ENCODE results near the gene XYLT1.
A peak's percentile ranks its signal among the peaks of the same experiment; 100 is the strongest.

Gene XYLT1

DNA sequence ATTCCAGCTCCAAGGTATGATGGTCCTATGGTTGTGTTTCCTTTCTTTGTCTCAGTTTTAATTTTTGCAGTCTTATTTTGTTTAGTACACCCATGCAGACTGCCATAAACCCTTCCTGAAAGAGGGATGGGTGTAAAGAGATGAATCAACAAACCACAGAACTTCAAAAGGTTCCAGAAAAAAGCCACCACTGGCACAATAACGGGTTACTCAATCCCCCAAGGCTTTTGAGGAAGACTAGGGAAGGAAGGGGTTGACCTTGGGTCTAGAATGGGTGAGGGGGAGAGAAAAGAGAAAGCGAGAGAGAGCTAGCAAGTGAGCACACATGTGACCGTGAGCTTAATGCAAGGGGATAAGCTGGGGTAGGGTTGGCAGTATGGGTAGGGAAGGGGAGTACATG is 168.1 kb downstream of the XYLT1 start:
- Histone ChIP-seq H3K36me3 (ENCODE audit: insufficient read depth, low read length) (peaks cover 38% of the 10 kb centered on the region; the same call in 1 of the 2 replicates), H3F3A (ENCODE audit: low read depth) (no peaks in the 10 kb centered on the region), H4K20me1 (ENCODE audit: insufficient read depth, low read length, poor library complexity, severe bottlenecking) (peaks cover 82% of the 10 kb centered on the region), H3K9me3 (ENCODE audit: insufficient read depth, low read depth, low read length) (no peaks in the 10 kb centered on the region), H3K4me2 (ENCODE audit: low read depth, low read length, poor library complexity, severe bottlenecking) (peak overlapping the region; percentile 49), H3K4me1 (ENCODE audit: insufficient read depth, low read length, poor library complexity, severe bottlenecking) (peaks cover 26% of the 10 kb centered on the region), H3K9ac (ENCODE audit: low read depth, low read length, poor library complexity, severe bottlenecking) (no peak overlapping the region), H3K27me3 (ENCODE audit: insufficient read depth, low read length, poor library complexity, severe bottlenecking) (no peaks in the 10 kb centered on the region), H3K79me2 (ENCODE audit: insufficient read depth, low read length) (peaks cover 94% of the 10 kb centered on the region), H2AFZ (ENCODE audit: low read length) (no peak overlapping the region), H3K9me2 (replicated peaks; ENCODE audit: low read depth, low read length) (no peaks in the 10 kb centered on the region), H3K4me3 (ENCODE audit: low read length, poor library complexity, severe bottlenecking) (peak overlapping the region; percentile 31)
- no peak for TF ChIP-seq EZH2phosphoT487 (IDR thresholded peaks at IDR 0.05; ENCODE audit: borderline replicate concordance)
- TF ChIP-seq, protein P1, sequence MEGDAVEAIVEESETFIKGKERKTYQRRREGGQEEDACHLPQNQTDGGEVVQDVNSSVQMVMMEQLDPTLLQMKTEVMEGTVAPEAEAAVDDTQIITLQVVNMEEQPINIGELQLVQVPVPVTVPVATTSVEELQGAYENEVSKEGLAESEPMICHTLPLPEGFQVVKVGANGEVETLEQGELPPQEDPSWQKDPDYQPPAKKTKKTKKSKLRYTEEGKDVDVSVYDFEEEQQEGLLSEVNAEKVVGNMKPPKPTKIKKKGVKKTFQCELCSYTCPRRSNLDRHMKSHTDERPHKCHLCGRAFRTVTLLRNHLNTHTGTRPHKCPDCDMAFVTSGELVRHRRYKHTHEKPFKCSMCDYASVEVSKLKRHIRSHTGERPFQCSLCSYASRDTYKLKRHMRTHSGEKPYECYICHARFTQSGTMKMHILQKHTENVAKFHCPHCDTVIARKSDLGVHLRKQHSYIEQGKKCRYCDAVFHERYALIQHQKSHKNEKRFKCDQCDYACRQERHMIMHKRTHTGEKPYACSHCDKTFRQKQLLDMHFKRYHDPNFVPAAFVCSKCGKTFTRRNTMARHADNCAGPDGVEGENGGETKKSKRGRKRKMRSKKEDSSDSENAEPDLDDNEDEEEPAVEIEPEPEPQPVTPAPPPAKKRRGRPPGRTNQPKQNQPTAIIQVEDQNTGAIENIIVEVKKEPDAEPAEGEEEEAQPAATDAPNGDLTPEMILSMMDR (conservative IDR thresholded peaks at IDR 0.05; ENCODE audit: low read length): no peak

DNA sequence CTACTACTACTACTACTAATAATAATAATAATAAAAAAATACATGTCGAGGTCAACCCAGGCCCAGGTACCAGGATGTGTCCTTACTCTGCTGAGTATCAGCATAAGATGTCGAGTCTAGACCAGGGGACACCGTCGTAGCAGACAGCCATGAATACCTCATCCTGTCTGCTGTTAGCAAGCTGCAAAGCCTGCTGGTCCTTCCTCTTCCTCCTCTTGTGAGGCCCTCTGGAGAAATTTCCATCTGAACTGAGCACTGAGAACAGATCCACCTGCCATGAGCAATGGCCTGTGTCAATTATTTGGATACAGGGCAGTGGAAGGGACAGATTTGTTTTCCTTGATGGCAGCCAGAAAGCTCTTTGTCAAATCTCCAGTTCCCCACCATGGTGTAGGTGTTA is 168.5 kb downstream of the XYLT1 start:
- Histone ChIP-seq H3K4me1 (ENCODE audit: insufficient read depth, low read length, poor library complexity, severe bottlenecking) (peaks cover 26% of the 10 kb centered on the region), H3F3A (ENCODE audit: low read depth) (no peaks in the 10 kb centered on the region), H3K4me3 (ENCODE audit: low read length, poor library complexity, severe bottlenecking) (peak overlapping the region; percentile 31), H4K20me1 (ENCODE audit: insufficient read depth, low read length, poor library complexity, severe bottlenecking) (peaks cover 80% of the 10 kb centered on the region), H2AFZ (ENCODE audit: low read length) (no peak overlapping the region), H3K9me2 (replicated peaks; ENCODE audit: low read depth, low read length) (no peaks in the 10 kb centered on the region), H3K4me2 (ENCODE audit: low read depth, low read length, poor library complexity, severe bottlenecking) (peak overlapping the region; percentile 49), H3K79me2 (ENCODE audit: insufficient read depth, low read length) (peaks cover 94% of the 10 kb centered on the region), H3K9me3 (ENCODE audit: insufficient read depth, low read depth, low read length) (no peaks in the 10 kb centered on the region), H3K9ac (ENCODE audit: low read depth, low read length, poor library complexity, severe bottlenecking) (no peak overlapping the region), H3K36me3 (ENCODE audit: insufficient read depth, low read length) (peaks cover 39% of the 10 kb centered on the region; the same call in 1 of the 2 replicates), H3K27me3 (ENCODE audit: insufficient read depth, low read length, poor library complexity, severe bottlenecking) (no peaks in the 10 kb centered on the region)
- TF ChIP-seq EZH2phosphoT487 (IDR thresholded peaks at IDR 0.05; ENCODE audit: borderline replicate concordance): no peak
- TF ChIP-seq, protein P1 (conservative IDR thresholded peaks at IDR 0.05; ENCODE audit: low read length): no peak

DNA sequence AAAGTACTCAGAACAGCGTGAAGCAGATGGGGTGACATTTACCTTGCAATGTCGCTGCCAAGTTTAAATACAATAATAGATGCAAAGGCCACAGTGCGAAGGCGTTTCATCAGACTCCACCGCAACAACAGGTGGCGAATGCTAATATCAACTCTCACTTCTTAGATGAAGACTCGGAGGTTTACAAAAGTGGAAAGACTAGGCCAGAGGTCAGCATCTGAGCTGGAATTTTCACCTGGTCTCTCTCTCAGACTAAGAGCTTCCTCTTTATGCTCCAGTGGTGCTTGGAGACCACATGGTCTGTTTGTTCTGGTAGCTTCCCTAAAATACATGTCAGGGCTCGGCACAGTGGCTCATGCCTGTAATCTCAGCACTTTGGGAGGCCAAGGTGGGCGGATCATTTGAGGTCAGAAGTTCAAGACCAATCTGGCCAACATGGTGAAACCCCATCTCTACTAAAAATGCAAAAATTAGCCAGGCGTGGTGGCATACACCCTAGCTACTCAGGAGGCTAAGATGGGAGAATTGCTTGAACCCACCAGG is 169.1 kb downstream of the XYLT1 start:
- H4K20me1 ChIP-seq (ENCODE audit: insufficient read depth, low read length, poor library complexity, severe bottlenecking): peaks cover 78% of the 10 kb centered on the region
- no peak overlapping the region for H3K4me2 ChIP-seq (ENCODE audit: low read depth, low read length, poor library complexity, severe bottlenecking)
- peaks cover 94% of the 10 kb centered on the region for H3K79me2 ChIP-seq (ENCODE audit: insufficient read depth, low read length)
- no peaks in the 10 kb centered on the region for H3K9me3 ChIP-seq (ENCODE audit: insufficient read depth, low read depth, low read length)
- H3K9me2 ChIP-seq (replicated peaks; ENCODE audit: low read depth, low read length): no peaks in the 10 kb centered on the region
- peaks cover 26% of the 10 kb centered on the region for H3K4me1 ChIP-seq (ENCODE audit: insufficient read depth, low read length, poor library complexity, severe bottlenecking)
- TF ChIP-seq, protein P1 (conservative IDR thresholded peaks at IDR 0.05; ENCODE audit: low read length): no peak
- TF ChIP-seq EZH2phosphoT487 (IDR thresholded peaks at IDR 0.05; ENCODE audit: borderline replicate concordance): no peak
- H3K27me3 ChIP-seq (ENCODE audit: insufficient read depth, low read length, poor library complexity, severe bottlenecking): no peaks in the 10 kb centered on the region
- H3K36me3 ChIP-seq (ENCODE audit: insufficient read depth, low read length): peaks cover 39% of the 10 kb centered on the region; the same call in 1 of the 2 replicates
- no peak overlapping the region for H3K4me3 ChIP-seq (ENCODE audit: low read length, poor library complexity, severe bottlenecking)
- H2AFZ ChIP-seq (ENCODE audit: low read length): no peak overlapping the region
- no peak overlapping the region for H3K9ac ChIP-seq (ENCODE audit: low read depth, low read length, poor library complexity, severe bottlenecking)
- no peaks in the 10 kb centered on the region for H3F3A ChIP-seq (ENCODE audit: low read depth)

Data from Loucy (cell line).